GM23338 (cell line): ENCODE measurements around the gene TM9SF4.

Experiments
- CREB1 ChIP-seq: fragments of 250-450 bp; sonication (Bioruptor Pico); IDR thresholded peaks from 2 replicates; pipeline ENCODE4 v1.5.0; 2020; ENCODE audit warnings: low read depth, mild to moderate bottlenecking, moderate library complexity
- CTCF ChIP-seq, 2 experiments: fragments of 200-600 bp in 1 of 2; sonication (generic) in 1 of 2; conservative IDR thresholded peaks; 2 replicates each; pipeline versions ENCODE4 v1.5.1 to v1.6.1; 2016 to 2017; ENCODE audit warnings: antibody characterized with exemption in 2 of 2, low read depth in 2 of 2, mild to moderate bottlenecking in 2 of 2, moderate library complexity in 1 of 2
- ETS1 ChIP-seq: IDR thresholded peaks from 2 replicates; pipeline ENCODE4 v1.6.1; 2016; ENCODE audit warnings: antibody characterized with exemption
- EZH2 ChIP-seq: fragments of 200-600 bp; sonication (generic); IDR thresholded peaks from one replicate; pipeline ENCODE4 v1.8.0; 2017; ENCODE audit warnings: antibody characterized with exemption, mild to moderate bottlenecking, low read depth; ENCODE audit not compliant: unreplicated experiment
- EZH2phosphoT487 ChIP-seq: fragments of 200-600 bp; sonication (generic); IDR thresholded peaks from one replicate; pipeline ENCODE4 v1.8.1; 2018; ENCODE audit warnings: antibody characterized with exemption; ENCODE audit not compliant: unreplicated experiment
- JUNB ChIP-seq: IDR thresholded peaks from one replicate; pipeline ENCODE4 v1.6.1; 2016; ENCODE audit warnings: antibody characterized with exemption; ENCODE audit not compliant: unreplicated experiment
- NANOG ChIP-seq: IDR thresholded peaks from 2 replicates; pipeline ENCODE4 v1.6.1; 2016; ENCODE audit warnings: antibody characterized with exemption, borderline replicate concordance
- POLR2AphosphoS5 ChIP-seq: IDR thresholded peaks from 2 replicates; pipeline ENCODE4 v1.6.1; 2016; ENCODE audit warnings: antibody characterized with exemption, low read depth
- REST ChIP-seq: IDR thresholded peaks from one replicate; pipeline ENCODE4 v1.6.1; 2018; ENCODE audit warnings: antibody characterized with exemption; ENCODE audit not compliant: unreplicated experiment
- STAT1 ChIP-seq: IDR thresholded peaks from one replicate; pipeline ENCODE4 v1.6.1; 2016; ENCODE audit warnings: antibody characterized with exemption; ENCODE audit not compliant: unreplicated experiment
- ZNF331 ChIP-seq: fragments of 250-450 bp; sonication (Bioruptor Pico); IDR thresholded peaks from 2 replicates; pipeline ENCODE4 v1.5.0; 2020; ENCODE audit warnings: low read depth, mild to moderate bottlenecking, moderate library complexity
- ZNF462 ChIP-seq: fragments of 250-450 bp; sonication (Bioruptor Pico); IDR thresholded peaks from 2 replicates; pipeline ENCODE4 v1.5.0; 2020; ENCODE audit warnings: mild to moderate bottlenecking, moderate library complexity

GRCh38 chr20:32153156-32153665 lies 43.7 kb downstream of the TM9SF4 start:
- TF ChIP-seq CTCF (conservative IDR thresholded peaks at IDR 0.05; ENCODE audit: low read depth in 2 of 2) = no peak
- no peak for TF ChIP-seq EZH2
- no peak for TF ChIP-seq POLR2AphosphoS5
- TF ChIP-seq REST = no peak
- TF ChIP-seq STAT1 = no peak
- no peak for TF ChIP-seq EZH2phosphoT487
- no peak for TF ChIP-seq ZNF462
- TF ChIP-seq ETS1 = no peak
- TF ChIP-seq ZNF331 (CRISPR knock-in tag) = no peak
- no peak for TF ChIP-seq CREB1 (CRISPR knock-in tag)
- TF ChIP-seq JUNB = no peak
- TF ChIP-seq NANOG = no peak
